MG63 (cell line): ENCODE measurements around the gene CRPPA. TPM values are rescaled to one million over a fixed set of nuclear protein-coding genes. Genes with fewer than 3 reads are reported as not detected.

Source experiments
- DNase-seq: peaks from one replicate; pipeline ENCODE4 v3.0.0-alpha.2; 2020
- H3K27me3 ChIP-seq: fragments of 250-450 bp; sonication (Bioruptor Pico); 2 replicates; pipeline ENCODE4 v1.5.1; 2020; ENCODE audit warnings: mild to moderate bottlenecking, moderate library complexity
- H3K36me3 ChIP-seq: fragments of 250-450 bp; sonication (Bioruptor Pico); 2 replicates; pipeline ENCODE4 v1.5.1; 2020; ENCODE audit warnings: mild to moderate bottlenecking, moderate library complexity
- H3K4me3 ChIP-seq: fragments of 250-450 bp; sonication (Bioruptor Pico); 2 replicates; pipeline ENCODE4 v1.5.1; 2020; ENCODE audit warnings: mild to moderate bottlenecking, moderate library complexity
- H3K9me3 ChIP-seq: fragments of 250-450 bp; sonication (Bioruptor Pico); 2 replicates; pipeline ENCODE4 v1.5.1; 2020; ENCODE audit warnings: mild to moderate bottlenecking, moderate library complexity
- total RNA-seq: library from RNA; depleted of rRNA; stranded (reverse); fragments of >200 nt; shearing (Covaris generic); gene quantifications from 2 replicates; pipeline ENCODE4 v1.2.3, GENCODE V29; 2014; ENCODE audit warnings: low replicate concordance

The CRPPA gene
- total RNA-seq, 1 experiment from 2014 or later = 0.33 TPM

GRCh38 chr7:16431646-16432424 lies 10.5 kb upstream of the CRPPA start:
- DNase-seq = no peak
- H3K27me3 ChIP-seq = no peaks in the 10 kb centered on the region
- no peaks in the 10 kb centered on the region for H3K9me3 ChIP-seq
- no peaks in the 10 kb centered on the region for H3K36me3 ChIP-seq
- no peak overlapping the region for H3K4me3 ChIP-seq

GRCh38 chr7:16430133-16430532 lies 8.8 kb upstream of the CRPPA start:
- Histone ChIP-seq H3K9me3 (no peaks in the 10 kb centered on the region), H3K4me3 (no peak overlapping the region), H3K36me3 (no peaks in the 10 kb centered on the region), H3K27me3 (no peaks in the 10 kb centered on the region)
- DNase-seq = no peak

GRCh38 chr7:16428672-16429071 lies 7.3 kb upstream of the CRPPA start:
- no peaks in the 10 kb centered on the region for H3K9me3 ChIP-seq
- H3K36me3 ChIP-seq = no peaks in the 10 kb centered on the region
- DNase-seq = no peak
- H3K4me3 ChIP-seq = no peak overlapping the region
- no peaks in the 10 kb centered on the region for H3K27me3 ChIP-seq

- H3K9me3 ChIP-seq = no peaks in the 10 kb centered on the region
- no peak for DNase-seq
- no peaks in the 10 kb centered on the region for H3K36me3 ChIP-seq
- H3K4me3 ChIP-seq = no peak overlapping the region
- no peaks in the 10 kb centered on the region for H3K27me3 ChIP-seq
Observed at GRCh38 chr7:16428182-16428581, 6.8 kb upstream of the CRPPA start.

- no peaks in the 10 kb centered on the region for H3K9me3 ChIP-seq
Observed at GRCh38 chr7:16423761-16424160, 2.4 kb upstream of the CRPPA start.

GRCh38 chr7:16422917-16423316 lies 1.6 kb upstream of the CRPPA start:
- Histone ChIP-seq H3K27me3 (no peaks in the 10 kb centered on the region), H3K36me3 (no peaks in the 10 kb centered on the region), H3K9me3 (no peaks in the 10 kb centered on the region), H3K4me3 (no peak overlapping the region)
- no peak for DNase-seq

More at GRCh38 chr7:16423761-16424160, 2.4 kb upstream of the CRPPA start:
- DNase-seq = no peak
- Histone ChIP-seq H3K27me3 (no peaks in the 10 kb centered on the region), H3K4me3 (no peak overlapping the region), H3K36me3 (no peaks in the 10 kb centered on the region)

GRCh38 chr7:16422103-16422435 lies 731 bp upstream of the CRPPA start:
- Histone ChIP-seq H3K36me3 (no peaks in the 10 kb centered on the region), H3K27me3 (no peaks in the 10 kb centered on the region), H3K9me3 (no peaks in the 10 kb centered on the region), H3K4me3 (no peak overlapping the region)
- DNase-seq = no peak

GRCh38 chr7:16420649-16421332 lies 547 bp downstream of the CRPPA start:
- H3K27me3 ChIP-seq = no peaks in the 10 kb centered on the region
- peak; percentile 81 for DNase-seq
- H3K9me3 ChIP-seq = no peaks in the 10 kb centered on the region
- peak overlapping the region; percentile 46 for H3K4me3 ChIP-seq
- no peaks in the 10 kb centered on the region for H3K36me3 ChIP-seq

- no peaks in the 10 kb centered on the region for H3K36me3 ChIP-seq
- DNase-seq = no peak
- H3K9me3 ChIP-seq = peaks cover under 1% of the 10 kb centered on the region; the same call in 1 of the 2 replicates
- peak overlapping the region; percentile 46 for H3K4me3 ChIP-seq
- no peaks in the 10 kb centered on the region for H3K27me3 ChIP-seq
Observed at GRCh38 chr7:16420329-16420648, 1.0 kb downstream of the CRPPA start.

GRCh38 chr7:16419859-16420258 lies 1.5 kb downstream of the CRPPA start:
- no peak overlapping the region for H3K4me3 ChIP-seq

GRCh38 chr7:16419126-16419525 lies 2.2 kb downstream of the CRPPA start:
- Histone ChIP-seq H3K9me3 (peaks cover 5% of the 10 kb centered on the region; the same call in 1 of the 2 replicates), H3K27me3 (no peaks in the 10 kb centered on the region), H3K36me3 (no peaks in the 10 kb centered on the region), H3K4me3 (no peak overlapping the region)
- DNase-seq = no peak

More at GRCh38 chr7:16419859-16420258, 1.5 kb downstream of the CRPPA start:
- Histone ChIP-seq H3K36me3 (no peaks in the 10 kb centered on the region), H3K27me3 (no peaks in the 10 kb centered on the region), H3K9me3 (peaks cover 5% of the 10 kb centered on the region; the same call in 1 of the 2 replicates)
- DNase-seq = no peak

GRCh38 chr7:16417906-16418305 lies 3.4 kb downstream of the CRPPA start:
- H3K4me3 ChIP-seq = no peak overlapping the region
- no peaks in the 10 kb centered on the region for H3K27me3 ChIP-seq
- DNase-seq = no peak
- H3K9me3 ChIP-seq = peaks cover 5% of the 10 kb centered on the region; the same call in 1 of the 2 replicates
- H3K36me3 ChIP-seq = no peaks in the 10 kb centered on the region

- Histone ChIP-seq H3K9me3 (peaks cover 5% of the 10 kb centered on the region; the same call in 1 of the 2 replicates), H3K27me3 (no peaks in the 10 kb centered on the region), H3K4me3 (no peak overlapping the region), H3K36me3 (no peaks in the 10 kb centered on the region)
- no peak for DNase-seq
Observed at GRCh38 chr7:16416289-16417282, 4.8 kb downstream of the CRPPA start.

- Histone ChIP-seq H3K36me3 (no peaks in the 10 kb centered on the region), H3K4me3 (no peak overlapping the region), H3K9me3 (peaks cover 5% of the 10 kb centered on the region; the same call in 1 of the 2 replicates), H3K27me3 (no peaks in the 10 kb centered on the region)
- no peak for DNase-seq
Observed at GRCh38 chr7:16412274-16413254, 8.8 kb downstream of the CRPPA start.

- Histone ChIP-seq H3K36me3 (no peaks in the 10 kb centered on the region), H3K9me3 (peaks cover 5% of the 10 kb centered on the region), H3K27me3 (no peaks in the 10 kb centered on the region), H3K4me3 (no peak overlapping the region)
- no peak for DNase-seq
Observed at GRCh38 chr7:16411391-16411790, 9.9 kb downstream of the CRPPA start.

GRCh38 chr7:16409777-16410176 lies 11.6 kb downstream of the CRPPA start:
- DNase-seq = no peak
- Histone ChIP-seq H3K27me3 (no peaks in the 10 kb centered on the region; the same call in 1 of the 2 replicates), H3K9me3 (no peaks in the 10 kb centered on the region; the same call in 1 of the 2 replicates), H3K4me3 (no peak overlapping the region), H3K36me3 (no peaks in the 10 kb centered on the region)
